IPS-18c (cell line): ENCODE measurements around the gene TDRD1.

Experiments used
- H3K4me3 ChIP-seq: 2 replicates; pipeline ENCODE4 v1.7.0; 2013; ENCODE audit warnings: low read depth, mild to moderate bottlenecking, low read length, moderate library complexity; ENCODE audit not compliant: insufficient read depth
- H3K9me3 ChIP-seq: one replicate; pipeline ENCODE4 v1.6.1; 2013; ENCODE audit warnings: mild to moderate bottlenecking, low read length, moderate library complexity; ENCODE audit not compliant: control insufficient read depth, insufficient read depth

Gene TDRD1

GRCh38 chr10:114250236-114250635 is 71.1 kb downstream of the TDRD1 start:
- no peaks in the 10 kb centered on the region for H3K9me3 ChIP-seq
- no peak overlapping the region for H3K4me3 ChIP-seq

DNA sequence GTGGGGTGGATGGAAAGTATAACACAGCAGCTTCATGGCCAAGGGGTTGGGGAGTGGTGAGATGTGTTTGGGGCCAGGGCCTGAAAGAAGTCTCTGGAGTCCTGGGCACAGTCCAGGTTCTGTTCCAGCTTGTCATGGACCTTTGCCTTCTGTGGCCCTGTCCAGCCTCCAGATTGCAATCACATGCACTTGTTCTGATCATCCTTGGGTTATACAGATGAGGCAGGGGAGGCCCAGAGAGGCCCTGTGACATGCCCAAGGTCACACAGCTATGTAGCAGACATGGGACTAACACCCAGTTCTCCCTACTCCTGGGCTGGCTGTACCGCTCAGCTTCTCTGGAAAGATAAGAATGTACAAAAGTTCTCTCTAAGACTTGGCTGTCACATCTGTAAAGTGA is 71.6 kb downstream of the TDRD1 start:
- no peaks in the 10 kb centered on the region for H3K9me3 ChIP-seq
- no peak overlapping the region for H3K4me3 ChIP-seq

GRCh38 chr10:114252092-114252491 is 72.9 kb downstream of the TDRD1 start:
- Histone ChIP-seq H3K4me3 (no peak overlapping the region), H3K9me3 (no peaks in the 10 kb centered on the region)

- H3K9me3 ChIP-seq = no peaks in the 10 kb centered on the region
- no peak overlapping the region for H3K4me3 ChIP-seq
Observed at GRCh38 chr10:114252883-114253282, 73.7 kb downstream of the TDRD1 start.

DNA sequence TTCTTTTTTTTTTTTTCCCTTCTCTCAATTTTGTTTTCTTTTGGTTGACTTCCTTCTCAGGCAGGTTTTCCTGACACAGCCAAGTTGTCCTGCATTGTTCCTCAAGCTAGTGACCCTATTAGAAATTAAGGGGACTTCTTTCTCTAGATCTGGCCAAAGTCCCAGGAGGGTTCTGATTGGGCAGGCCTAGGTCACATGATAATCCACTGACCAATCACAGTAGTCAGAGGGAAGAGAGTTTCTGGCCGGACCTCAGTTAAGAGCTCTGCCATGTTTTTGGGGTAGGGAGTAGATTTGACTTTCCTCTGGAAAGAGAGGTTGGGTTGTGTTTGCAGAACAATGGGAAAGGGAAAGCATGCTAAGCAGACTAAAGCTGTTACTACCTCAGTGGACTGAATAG is 76.1 kb downstream of the TDRD1 start:
- H3K9me3 ChIP-seq = no peaks in the 10 kb centered on the region
- H3K4me3 ChIP-seq = no peak overlapping the region

GRCh38 chr10:114256008-114256765 is 77.0 kb downstream of the TDRD1 start:
- Histone ChIP-seq H3K9me3 (no peaks in the 10 kb centered on the region), H3K4me3 (no peak overlapping the region)

DNA sequence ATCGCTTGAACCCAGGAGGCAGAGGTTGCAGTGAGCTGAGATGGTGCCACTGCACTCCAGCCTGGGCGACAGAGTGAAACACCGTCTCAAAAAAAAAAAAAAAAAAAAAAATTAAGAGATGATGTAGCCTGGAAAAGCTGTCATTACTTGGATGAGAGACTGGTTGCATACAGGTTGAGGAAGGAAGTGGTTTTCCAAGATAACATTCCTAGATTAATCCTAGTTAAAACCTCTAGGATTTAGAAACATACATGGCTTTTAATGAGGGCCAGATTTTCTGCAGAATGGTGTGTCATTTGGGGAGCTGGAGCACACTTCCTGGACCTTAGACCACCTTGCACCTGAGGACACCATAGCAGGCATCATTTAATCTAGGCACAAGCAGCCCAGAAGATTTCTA is 77.7 kb downstream of the TDRD1 start:
- no peaks in the 10 kb centered on the region for H3K9me3 ChIP-seq
- H3K4me3 ChIP-seq = no peak overlapping the region

- Histone ChIP-seq H3K4me3 (no peak overlapping the region), H3K9me3 (no peaks in the 10 kb centered on the region)
Observed at GRCh38 chr10:114257498-114257897, 78.3 kb downstream of the TDRD1 start.

GRCh38 chr10:114258274-114258840 is 79.2 kb downstream of the TDRD1 start:
- no peak overlapping the region for H3K4me3 ChIP-seq
- H3K9me3 ChIP-seq = no peaks in the 10 kb centered on the region

- Histone ChIP-seq H3K4me3 (no peak overlapping the region), H3K9me3 (no peaks in the 10 kb centered on the region)
Observed at GRCh38 chr10:114259824-114260223, 80.7 kb downstream of the TDRD1 start.

DNA sequence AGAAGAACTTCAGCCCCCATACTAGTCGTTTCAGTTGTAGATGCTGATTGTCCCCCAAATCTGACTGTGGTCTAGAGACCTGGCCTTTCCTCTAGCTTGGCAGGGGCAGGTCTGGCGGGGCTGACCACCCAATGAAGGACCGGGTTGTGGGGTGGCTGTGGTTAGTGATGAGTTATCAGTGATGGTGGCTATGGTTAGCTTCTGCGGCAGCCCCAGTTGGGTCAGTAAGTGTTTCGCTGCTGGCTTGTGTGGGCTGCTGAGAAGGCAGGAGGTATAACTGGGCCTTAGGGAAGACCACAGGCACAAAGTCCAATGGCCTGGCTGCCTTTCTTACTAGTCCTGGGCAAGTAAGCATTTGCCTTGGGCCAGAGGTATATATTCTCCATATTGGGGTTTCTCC is 81.2 kb downstream of the TDRD1 start:
- no peaks in the 10 kb centered on the region for H3K9me3 ChIP-seq
- no peak overlapping the region for H3K4me3 ChIP-seq

DNA sequence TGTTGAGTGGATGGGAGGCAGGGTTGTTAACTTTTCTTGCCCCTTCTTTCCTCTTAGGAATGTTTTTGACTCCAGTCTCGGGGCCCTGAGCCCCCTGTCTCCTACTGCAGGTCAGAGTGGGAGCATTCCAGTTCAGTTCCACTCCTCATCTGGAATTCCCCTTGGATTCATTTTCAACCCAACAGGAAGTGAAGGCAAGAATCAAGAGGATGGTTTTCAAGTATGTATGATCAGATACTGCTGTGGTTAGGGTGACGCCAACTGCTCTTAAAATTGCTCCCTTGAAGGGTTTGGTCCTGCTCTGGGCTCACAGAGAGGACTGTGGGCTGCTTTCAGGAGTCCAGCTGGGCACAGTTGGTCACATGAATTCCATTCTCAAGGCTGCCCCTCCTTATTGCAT is 81.9 kb downstream of the TDRD1 start:
- Histone ChIP-seq H3K9me3 (no peaks in the 10 kb centered on the region), H3K4me3 (no peak overlapping the region)

DNA sequence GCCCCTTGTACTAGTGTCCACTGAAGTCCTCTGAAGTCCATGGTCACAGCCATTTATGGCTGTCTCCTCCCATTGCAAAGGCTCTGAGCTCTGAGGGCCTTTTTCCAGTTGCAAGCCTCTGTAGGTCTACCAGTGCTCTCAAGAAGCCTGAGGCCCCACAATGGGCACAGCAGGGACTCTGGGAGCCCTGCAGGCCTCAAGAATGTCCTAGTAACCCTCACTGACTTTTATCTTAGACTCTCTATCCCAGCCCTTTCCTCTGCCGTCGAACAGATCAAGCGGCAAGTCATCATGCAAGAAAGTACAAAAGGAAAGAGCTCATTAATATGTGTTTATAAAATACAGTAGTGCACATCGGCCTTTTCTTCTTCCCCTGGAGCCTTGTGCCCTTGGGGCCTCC is 83.3 kb downstream of the TDRD1 start:
- Histone ChIP-seq H3K4me3 (no peak overlapping the region), H3K9me3 (no peaks in the 10 kb centered on the region)

DNA sequence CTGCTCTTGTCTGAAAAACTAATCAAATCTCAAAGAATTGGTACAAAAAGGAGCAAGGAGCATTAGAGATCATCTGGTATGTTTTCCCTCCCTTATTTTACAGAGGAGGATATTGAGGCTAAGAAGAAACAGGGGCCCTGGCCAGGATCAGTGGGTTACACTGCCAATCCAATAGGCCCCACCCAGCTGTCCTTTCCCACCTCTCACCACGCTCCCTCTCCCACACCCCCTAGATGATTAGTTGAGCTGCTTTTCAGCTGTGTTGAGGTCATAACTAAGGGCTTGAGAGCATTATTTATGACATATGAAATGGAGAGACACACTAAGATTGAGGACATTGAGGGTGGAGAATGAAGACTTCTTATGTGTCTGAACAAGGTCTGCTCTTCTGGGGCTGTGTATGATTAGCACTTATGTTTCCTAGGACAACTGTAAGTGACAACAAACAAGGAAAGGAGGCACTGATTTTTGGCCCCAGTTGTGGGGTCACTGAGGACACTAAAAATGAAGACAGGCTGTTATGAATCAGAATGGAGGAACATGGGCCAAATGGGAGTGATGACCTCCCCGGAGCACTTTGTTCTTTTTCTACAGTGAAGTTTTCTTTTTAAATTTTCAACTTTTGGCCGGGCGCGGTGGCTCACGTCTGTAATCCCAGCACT is 86.4 kb downstream of the TDRD1 start:
- Histone ChIP-seq H3K9me3 (no peaks in the 10 kb centered on the region), H3K4me3 (no peak overlapping the region)

GRCh38 chr10:114266521-114266920 is 87.4 kb downstream of the TDRD1 start:
- H3K9me3 ChIP-seq = no peaks in the 10 kb centered on the region
- no peak overlapping the region for H3K4me3 ChIP-seq

GRCh38 chr10:114271075-114271778 is 92.1 kb downstream of the TDRD1 start:
- Histone ChIP-seq H3K9me3 (no peaks in the 10 kb centered on the region), H3K4me3 (no peak overlapping the region)

DNA sequence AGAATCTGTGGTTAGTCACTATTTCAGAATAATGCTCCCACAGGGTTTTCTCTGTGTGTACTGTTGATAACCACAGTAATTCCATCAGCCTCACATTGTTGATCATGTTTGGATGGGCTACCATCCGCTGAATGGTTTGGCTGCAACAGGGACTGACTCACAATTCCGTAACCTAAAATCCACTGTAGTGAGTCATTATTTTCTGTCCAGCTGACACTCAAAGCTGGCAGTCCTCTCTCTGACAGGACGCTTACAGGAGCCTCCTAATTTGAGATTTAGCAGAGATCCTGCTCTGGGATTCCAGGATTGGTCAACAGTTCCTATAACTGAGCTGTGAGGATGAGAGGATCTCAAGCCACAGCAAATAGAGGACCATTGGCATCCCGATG is 92.6 kb downstream of the TDRD1 start:
- H3K9me3 ChIP-seq = no peaks in the 10 kb centered on the region

DNA sequence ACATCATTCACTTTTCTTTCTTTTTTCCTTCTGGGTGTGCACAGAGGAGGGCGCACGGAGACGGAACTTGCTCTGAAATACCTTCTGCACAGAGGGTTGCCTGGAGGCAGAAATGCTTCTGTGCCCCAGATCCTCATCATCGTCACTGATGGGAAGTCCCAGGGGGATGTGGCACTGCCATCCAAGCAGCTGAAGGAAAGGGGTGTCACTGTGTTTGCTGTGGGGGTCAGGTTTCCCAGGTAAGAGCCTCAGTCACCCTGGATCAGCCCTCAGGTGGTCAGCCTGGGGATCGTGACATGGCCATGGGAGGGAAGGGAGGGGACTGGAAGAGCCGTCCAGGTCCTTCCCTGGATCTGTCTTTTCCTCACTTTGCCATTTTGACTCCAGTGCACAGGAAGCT is 93.5 kb downstream of the TDRD1 start:
- Histone ChIP-seq H3K4me3 (no peak overlapping the region), H3K9me3 (no peaks in the 10 kb centered on the region)

More for the DNA sequence above, 92.6 kb downstream of the TDRD1 start:
- H3K4me3 ChIP-seq = no peak overlapping the region
